Head of caudate nucleus (tissue), 42 donors: ENCODE results near the gene FAM180B.

ENCODE experiments used
- DNase-seq, 42 donors: peaks; one replicate each; pipeline versions ENCODE4 v3.0.0 to v3.0.0-alpha.2; 2020 to 2021; ENCODE audit warnings: mixed read lengths in 7 of 42
- intact Hi-C: fragments of 100-400 bp; cut with DNase I; formaldehyde crosslinking; loops from one replicate; pipeline ENCODE4 v1.15.0; 2022

The FAM180B gene

DNA sequence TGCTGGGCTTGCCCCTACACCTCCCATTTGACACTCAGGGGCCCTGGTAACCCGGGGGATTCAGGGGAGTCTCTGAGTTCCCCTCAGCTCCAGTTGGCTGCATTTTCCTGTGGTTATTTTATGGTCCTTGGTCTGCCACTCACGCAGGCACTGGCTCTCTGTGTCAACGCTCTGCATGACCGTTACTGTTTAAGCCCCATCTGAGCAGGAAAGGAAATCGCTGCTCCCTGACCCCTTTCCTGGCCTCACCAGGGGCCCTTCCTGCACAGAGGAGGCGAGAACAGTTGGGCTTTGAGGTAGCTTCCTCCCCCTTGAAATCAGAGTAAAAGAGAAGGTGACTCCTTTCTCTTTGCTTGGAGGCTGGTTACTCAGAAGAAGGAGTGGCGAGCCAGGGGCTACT is 5.3 kb downstream of the FAM180B start:
- no peak for DNase-seq
- intact Hi-C loops, result no loop called here

GRCh38 chr11:47592251-47592650 is 5.8 kb downstream of the FAM180B start:
- no peak for DNase-seq
- intact Hi-C loops, result no loop called here

DNA sequence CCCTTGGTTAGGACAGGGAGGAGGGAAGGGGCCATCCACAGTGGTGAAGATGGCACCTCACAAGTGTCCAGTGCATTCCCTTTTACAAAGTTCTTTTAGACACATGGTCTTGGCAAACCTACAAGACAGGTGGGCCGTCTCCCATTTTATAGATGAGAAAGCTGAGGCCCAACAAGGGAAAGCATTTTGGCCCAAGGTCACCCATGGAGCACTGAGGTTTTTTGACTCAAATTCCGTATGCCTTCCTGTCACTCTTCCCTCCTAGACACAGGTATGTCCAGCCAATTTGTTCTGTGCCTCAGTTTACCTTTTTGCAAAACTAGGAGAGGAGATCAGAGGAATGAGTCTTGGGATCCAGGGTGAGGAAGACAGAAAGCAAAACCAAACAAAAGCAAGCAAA is 6.5 kb downstream of the FAM180B start:
- no peak for DNase-seq
- intact Hi-C loops, result no loop called here

- peak in 2 of 42 donors; percentile 24 to 39 for DNase-seq
- intact Hi-C loops, result no loop called here
These were observed 7.0 kb downstream of the FAM180B start for GRCh38 chr11:47593492-47593933.

DNA sequence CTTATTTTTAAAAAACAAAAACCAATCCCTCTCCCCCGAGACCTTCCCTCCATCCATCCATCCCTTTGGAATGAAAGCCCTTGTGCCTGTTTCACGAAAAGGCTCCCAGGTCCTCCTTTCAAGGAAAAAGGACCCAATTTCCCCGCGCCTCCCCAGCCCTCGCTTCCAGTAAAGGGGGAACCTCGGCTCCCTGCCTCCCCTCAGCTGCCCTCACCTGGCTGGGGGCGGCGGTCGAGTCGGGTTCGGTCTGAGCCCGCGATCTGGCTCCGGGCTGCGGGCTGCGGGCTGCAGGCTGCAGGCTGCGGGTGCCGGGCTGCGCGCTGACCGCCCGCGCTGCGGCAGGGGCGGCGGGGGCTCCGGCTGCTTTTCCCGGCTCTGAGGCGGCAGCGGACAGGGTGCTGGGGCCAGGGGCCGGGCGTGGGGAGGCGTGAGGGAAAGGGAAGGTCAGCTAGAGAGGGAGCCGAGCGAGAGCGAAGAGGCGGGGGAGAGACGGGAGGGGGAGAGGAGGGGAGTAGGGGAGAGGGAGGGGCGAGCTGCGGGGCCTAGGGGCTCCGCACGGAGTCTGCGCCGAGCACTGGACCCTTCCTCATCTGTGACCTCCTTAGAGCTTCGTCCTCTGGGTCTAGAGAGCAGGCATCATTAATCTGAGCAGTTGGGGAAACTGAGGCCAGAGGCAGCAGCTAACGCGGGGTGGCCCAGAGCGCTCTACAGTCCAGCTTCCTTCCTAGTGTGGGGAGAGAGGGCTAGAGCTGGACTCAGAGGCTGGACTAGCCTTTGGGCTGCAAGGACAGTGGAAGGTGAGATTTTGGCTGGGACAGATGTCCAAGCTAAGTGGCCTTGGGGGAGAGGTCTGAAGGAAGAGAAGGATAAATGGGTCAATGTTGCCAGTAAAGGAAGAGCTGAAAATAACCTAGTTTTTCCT is 7.7 kb downstream of the FAM180B start, which contains the start of gene C1QTNF4:
C1QTNF4 (minus strand) TSS at position 478 of the 922 bp plus-strand sequence. CDS start 3,601 bp downstream, outside the sequence.
- intact Hi-C loops, result no loop called here
- DNase-seq, result peak in 1 of 42 donors; percentile 27

DNA sequence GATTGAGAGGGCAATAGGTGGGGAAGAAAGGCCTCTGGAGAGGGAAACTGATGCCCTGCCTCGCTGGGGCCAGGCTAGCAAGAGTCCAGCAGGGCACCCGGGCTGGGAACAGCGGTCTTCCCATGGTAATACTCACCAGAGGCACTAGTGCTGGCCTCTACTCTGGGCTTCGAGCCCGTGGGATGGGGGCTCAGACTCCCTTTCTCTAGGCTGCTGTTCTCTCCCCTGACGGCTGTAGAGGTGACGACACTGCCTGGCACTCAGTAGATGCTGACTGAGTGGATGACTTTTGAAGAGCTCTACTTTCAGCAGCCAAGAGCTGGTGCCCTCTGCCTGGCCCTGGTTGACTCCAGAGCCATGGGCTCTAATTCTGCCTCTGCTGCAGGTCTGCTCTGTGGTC is 8.6 kb downstream of the FAM180B start:
- intact Hi-C loops, result no loop called here
- DNase-seq, result peak in 12 of 42 donors; percentile 24 to 79 (median 55)

GRCh38 chr11:47595967-47596366 is 9.5 kb downstream of the FAM180B start:
- no peak for DNase-seq
- intact Hi-C loops, result no loop called here

- intact Hi-C loops, result no loop called here
- DNase-seq, result peak in 3 of 42 donors; percentile 36 to 55 (median 53)
These were observed 13.4 kb downstream of the FAM180B start for GRCh38 chr11:47599902-47600301.

DNA sequence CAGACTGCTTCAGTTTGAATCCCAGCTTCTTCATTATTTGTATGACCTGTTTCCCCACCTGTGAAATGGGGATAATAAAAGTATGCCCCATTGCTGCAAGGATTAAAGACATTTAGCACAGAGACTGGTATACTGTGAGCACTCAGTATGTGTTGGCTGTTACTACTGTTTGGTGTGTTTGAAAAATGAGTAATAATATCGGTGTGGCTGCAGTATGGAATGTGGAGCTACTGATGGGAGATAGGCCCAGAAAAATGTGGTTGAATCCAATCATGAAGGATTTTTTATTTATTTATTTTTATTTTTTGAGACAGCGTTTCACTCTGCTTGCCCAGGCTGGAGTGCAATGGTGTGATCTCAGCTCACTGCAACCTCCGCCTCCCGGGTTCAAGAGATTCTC is 16.8 kb downstream of the FAM180B start:
- DNase-seq, result no peak

DNA sequence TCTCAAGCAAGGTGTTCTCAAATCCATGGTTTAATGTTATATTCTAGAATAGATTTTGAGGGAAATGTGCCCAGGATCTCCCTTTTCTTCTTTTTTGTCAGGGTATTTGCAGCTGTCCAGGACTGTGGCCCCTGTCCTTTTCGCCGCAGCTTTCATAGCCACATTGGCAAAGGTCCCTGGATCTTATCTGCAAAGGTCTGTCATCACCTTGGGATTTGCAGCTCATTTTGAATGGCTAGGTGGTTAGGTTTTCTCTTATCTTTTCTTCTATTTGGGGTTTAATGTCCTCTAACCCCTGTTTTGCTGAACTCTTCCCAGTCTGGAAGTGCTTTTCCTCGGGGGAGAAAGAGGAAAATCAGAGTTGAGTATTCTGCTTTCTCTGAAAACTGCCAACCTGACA is 19.4 kb downstream of the FAM180B start:
- intact Hi-C loops, result no loop called here

More for the DNA sequence above, 16.8 kb downstream of the FAM180B start:
- intact Hi-C loops, result no loop called here

DNA sequence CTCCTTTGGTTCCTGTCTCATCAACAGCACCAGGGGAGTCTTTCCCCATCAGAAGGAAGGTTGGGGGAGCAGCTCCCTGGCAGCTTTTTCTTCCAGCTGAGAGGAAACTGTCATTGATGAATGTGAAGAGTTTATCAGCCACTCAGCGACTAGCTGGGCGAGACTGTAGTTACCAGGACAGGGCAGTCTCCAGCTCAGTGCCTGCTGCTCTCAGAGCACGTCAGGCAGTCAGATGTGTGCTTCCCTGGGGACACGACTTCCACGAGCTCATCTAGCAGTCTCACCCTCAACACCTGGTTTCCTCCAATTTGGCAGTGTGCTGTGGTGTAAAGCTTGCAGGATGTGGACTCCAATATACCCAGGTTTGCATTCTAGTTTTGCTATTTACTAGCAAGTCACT is 20.3 kb downstream of the FAM180B start:
- intact Hi-C loops, result no loop called here
- DNase-seq, result peak in 6 of 42 donors; percentile 6 to 39 (median 25)

More for the DNA sequence above, 19.4 kb downstream of the FAM180B start:
- peak in 4 of 42 donors; percentile 2 to 16 (median 14) for DNase-seq

GRCh38 chr11:47607380-47607779 is 20.9 kb downstream of the FAM180B start:
- peak in 6 of 42 donors; percentile 16 to 41 (median 30) for DNase-seq
- intact Hi-C loops, result no loop called here

- intact Hi-C loops, result no loop called here
- peak in 12 of 42 donors; percentile 11 to 79 (median 53) for DNase-seq
These were observed 23.2 kb downstream of the FAM180B start for GRCh38 chr11:47609675-47610074.

DNA sequence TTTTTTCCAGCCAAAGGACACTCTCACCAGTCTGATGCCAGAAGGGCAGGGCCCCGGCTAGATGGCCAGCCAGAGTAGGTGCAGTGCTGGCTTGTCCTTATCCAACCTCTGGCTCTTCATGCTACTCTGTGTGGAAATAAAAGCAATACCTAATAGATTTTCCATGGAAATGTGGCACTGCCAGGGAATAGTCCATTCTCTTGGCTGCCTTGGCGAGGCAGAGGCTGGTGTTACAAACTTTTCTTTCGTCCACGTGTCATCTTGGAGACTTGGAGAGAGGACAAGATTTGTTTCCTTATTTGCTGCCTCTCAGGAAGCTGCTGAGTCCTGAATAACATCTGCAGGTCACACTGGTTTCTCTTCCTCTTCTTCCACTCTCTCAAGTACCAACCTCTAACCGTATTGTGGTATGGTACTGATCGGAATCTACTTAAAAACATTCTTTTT is 24.9 kb downstream of the FAM180B start:
- peak in 5 of 42 donors; percentile 17 to 51 (median 48) for DNase-seq
- intact Hi-C loops, result no loop called here

DNA sequence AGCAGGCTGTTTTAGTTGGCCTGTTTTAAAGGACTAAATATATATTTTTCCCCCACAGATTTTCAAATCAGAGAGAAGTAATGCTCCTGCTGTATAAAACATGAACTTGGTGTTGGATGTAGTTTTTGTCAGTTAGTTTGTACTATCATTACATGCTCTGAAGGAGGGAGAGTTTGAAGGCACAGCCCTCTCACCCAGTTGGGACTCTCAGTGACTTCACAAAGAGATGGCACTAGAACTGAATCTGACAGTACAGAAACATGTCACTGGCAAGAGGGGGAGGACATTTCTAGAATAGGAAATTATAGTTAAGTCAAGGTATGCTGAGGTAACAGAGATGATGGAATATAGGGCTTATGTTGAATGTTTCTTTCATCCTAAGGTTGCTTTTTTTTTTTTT is 28.8 kb downstream of the FAM180B start:
- intact Hi-C loops, result no loop called here
- peak in 19 of 42 donors; percentile 9 to 87 (median 61) for DNase-seq

- peak in 36 of 42 donors; percentile 46 to 89 (median 73) for DNase-seq
- intact Hi-C loops, result no loop called here
These were observed 30.4 kb downstream of the FAM180B start for GRCh38 chr11:47616726-47617416.

DNA sequence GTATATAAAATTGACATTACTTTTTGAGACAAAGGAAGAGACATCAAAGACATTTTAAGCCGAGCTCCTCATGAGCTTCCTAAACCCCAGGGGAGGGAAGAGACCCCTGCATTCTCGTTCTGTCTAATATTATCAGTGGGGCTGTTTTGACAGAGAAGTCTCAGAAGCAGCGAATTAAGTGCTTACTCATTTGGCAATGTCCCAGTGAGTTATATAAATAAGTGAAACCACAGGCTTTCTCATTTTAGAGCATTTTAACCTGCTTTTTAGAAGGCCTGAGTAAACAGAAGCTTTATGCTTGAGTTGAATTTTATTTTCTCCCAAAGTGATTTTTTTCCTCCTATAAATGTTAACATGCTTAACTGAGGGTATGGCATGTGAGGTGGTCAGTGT is 30.9 kb downstream of the FAM180B start:
- intact Hi-C loops, result no loop called here

GRCh38 chr11:47620836-47621378 is 34.4 kb downstream of the FAM180B start:
- DNase-seq, result no peak
- intact Hi-C loops, result no loop called here

More for the DNA sequence above, 30.9 kb downstream of the FAM180B start:
- DNase-seq, result peak in 1 of 42 donors; percentile 1

DNA sequence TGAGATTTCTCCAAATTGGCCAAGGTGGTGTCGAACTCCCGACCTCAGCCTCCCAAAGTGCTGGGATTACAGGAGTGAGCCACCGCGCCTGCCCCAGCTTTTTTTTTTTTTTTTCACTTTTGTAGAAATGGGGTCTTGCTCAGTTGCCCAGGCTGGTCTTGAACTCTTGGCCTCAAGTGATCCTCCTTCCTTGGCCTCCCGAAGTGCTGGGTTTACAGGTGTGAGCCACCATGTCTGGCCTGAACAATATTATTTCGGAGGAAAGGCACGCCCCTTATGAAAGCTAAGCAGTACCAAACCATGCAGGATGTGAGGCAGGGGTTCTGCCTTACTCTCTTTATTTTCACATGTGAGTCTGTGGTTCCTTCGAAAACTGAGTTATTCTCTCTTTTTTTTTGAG is 39.8 kb downstream of the FAM180B start:
- DNase-seq, result no peak
- intact Hi-C loops, result no loop called here
